Liver (tissue), 9 donors: ENCODE measurements around the gene CAMK1D. TPM values are rescaled to one million over a fixed set of nuclear protein-coding genes. Genes with fewer than 3 reads are reported as not detected.

ENCODE experiments used
- DNase-seq: peaks from one replicate; pipeline ENCODE4 v3.0.0-alpha.2; 2017; ENCODE audit warnings: low spot score
- H3K27ac ChIP-seq, 2 donors: one replicate each; pipeline ENCODE4 v1.7.0; 2013; ENCODE audit warnings: inconsistent platforms in 2 of 2, low read length in 2 of 2, control low read depth in 1 of 2, low read depth in 1 of 2, mild to moderate bottlenecking in 1 of 2
- H3K27me3 ChIP-seq, 4 donors: one replicate each; pipeline versions ENCODE4 v1.6.1 to v1.7.0; 2013; ENCODE audit warnings: low read length in 3 of 4, inconsistent platforms in 1 of 4, mild to moderate bottlenecking in 1 of 4, moderate library complexity in 1 of 4; ENCODE audit not compliant: control insufficient read depth in 4 of 4, insufficient read depth in 4 of 4
- H3K36me3 ChIP-seq, 4 donors: one replicate each; pipeline versions ENCODE4 v1.6.1 to v1.7.0; 2013; ENCODE audit warnings: low read length in 3 of 4, mild to moderate bottlenecking in 3 of 4, low read depth in 1 of 4, moderate library complexity in 1 of 4; ENCODE audit not compliant: control insufficient read depth in 4 of 4, insufficient read depth in 3 of 4
- H3K4me1 ChIP-seq, 4 donors: one replicate each; pipeline versions ENCODE4 v1.6.1 to v1.7.0; 2013; ENCODE audit warnings: low read length in 3 of 4, mild to moderate bottlenecking in 3 of 4, moderate library complexity in 1 of 4; ENCODE audit not compliant: control insufficient read depth in 4 of 4, insufficient read depth in 4 of 4
- H3K4me3 ChIP-seq, 3 donors: one replicate each; pipeline versions ENCODE4 v1.6.1 to v1.7.0; 2013; ENCODE audit warnings: low read length in 3 of 3, control low read depth in 1 of 3, low read depth in 1 of 3, mild to moderate bottlenecking in 1 of 3
- H3K9ac ChIP-seq, 2 donors: one replicate each; pipeline ENCODE4 v1.7.0; 2013; ENCODE audit warnings: low read length in 2 of 2, mild to moderate bottlenecking in 2 of 2, moderate library complexity in 2 of 2, control low read depth in 1 of 2, low read depth in 1 of 2
- H3K9me3 ChIP-seq, 4 donors: one replicate each; pipeline versions ENCODE4 v1.6.1 to v1.7.0; 2013; ENCODE audit warnings: low read length in 3 of 4; ENCODE audit not compliant: control insufficient read depth in 4 of 4
- EGR1 ChIP-seq, 2 donors: IDR thresholded peaks; 2 replicates each; pipeline ENCODE4 v1.6.1; 2016 to 2018; ENCODE audit warnings: antibody characterized with exemption in 2 of 2, low read depth in 2 of 2
- FOXA1 ChIP-seq: IDR thresholded peaks from 2 replicates; pipeline ENCODE4 v1.6.1; 2016; ENCODE audit warnings: antibody characterized with exemption
- FOXA2 ChIP-seq: IDR thresholded peaks from 2 replicates; pipeline ENCODE4 v1.6.1; 2016; ENCODE audit warnings: antibody characterized with exemption
- GABPA ChIP-seq, 2 donors: IDR thresholded peaks in 1 of 2; conservative IDR thresholded peaks in 1 of 2; 2 replicates each; pipeline ENCODE4 v1.6.1; 2016; ENCODE audit warnings: antibody characterized with exemption in 2 of 2, mild to moderate bottlenecking in 1 of 2, moderate library complexity in 1 of 2
- HNF4A ChIP-seq, 2 donors: conservative IDR thresholded peaks; 2 replicates each; pipeline ENCODE4 v1.6.1; 2016; ENCODE audit warnings: antibody characterized with exemption in 2 of 2, mild to moderate bottlenecking in 2 of 2
- HNF4G ChIP-seq: IDR thresholded peaks from 2 replicates; pipeline ENCODE4 v1.6.1; 2016; ENCODE audit warnings: antibody characterized with exemption
- JUND ChIP-seq, 2 donors: IDR thresholded peaks; 2 replicates each; pipeline ENCODE4 v1.6.1; 2016; ENCODE audit warnings: antibody characterized with exemption in 2 of 2
- NR2F2 ChIP-seq: IDR thresholded peaks from 2 replicates; pipeline ENCODE4 v1.6.1; 2016; ENCODE audit warnings: antibody characterized with exemption
- RAD21 ChIP-seq, 2 donors: IDR thresholded peaks; 2 replicates each; pipeline ENCODE4 v1.6.1; 2016; ENCODE audit warnings: antibody characterized with exemption in 2 of 2, mild to moderate bottlenecking in 2 of 2
- RXRA ChIP-seq, 2 donors: IDR thresholded peaks; 2 replicates each; pipeline ENCODE4 v1.6.1; 2017 to 2018; ENCODE audit warnings: antibody characterized with exemption in 2 of 2, mild to moderate bottlenecking in 1 of 2
- SP1 ChIP-seq: IDR thresholded peaks from 2 replicates; pipeline ENCODE4 v1.6.1; 2018; ENCODE audit warnings: antibody characterized with exemption, mild to moderate bottlenecking
- TAF1 ChIP-seq: conservative IDR thresholded peaks from 2 replicates; pipeline ENCODE4 v1.6.1; 2016; ENCODE audit warnings: antibody characterized with exemption, mild to moderate bottlenecking
- YY1 ChIP-seq: IDR thresholded peaks from 2 replicates; pipeline ENCODE4 v1.6.1; 2016; ENCODE audit warnings: antibody characterized with exemption, mild to moderate bottlenecking
- WGBS: extraction: QIAGEN DNeasy Blood & Tissue Kit; methylation state at CpG from one replicate; pipeline ENCODE4 v1.1.7; 2013; 5-methylcytosine and 5-hydroxymethylcytosine counted together
- polyA plus RNA-seq, 2 donors: library from polyadenylated mRNA; stranded (reverse) in 1 of 2; unstranded in 1 of 2; fragments of 200-250 nt in 1 of 2; fragments of >200 nt in 1 of 2; fragmentation: Nextera tagmentation in 1 of 2; extraction: Ambion mirVana in 1 of 2; gene quantifications; one replicate each; pipeline versions ENCODE4 v1.2.1 to v1.2.3, GENCODE V29; 2013 to 2015
- total RNA-seq, 2 donors: library from RNA; depleted of rRNA; stranded (reverse); fragments of >200 nt; gene quantifications; one replicate each; pipeline ENCODE4 v1.2.3, GENCODE V29; 2014
- TF ChIP-seq, protein P1 (sequence below): IDR thresholded peaks from 2 replicates; pipeline ENCODE4 v1.6.1; 2016; ENCODE audit warnings: antibody characterized with exemption
- TF ChIP-seq, protein P2 (sequence below): IDR thresholded peaks from 2 replicates; pipeline ENCODE4 v1.6.1; 2016; ENCODE audit warnings: antibody characterized with exemption, mild to moderate bottlenecking
- TF ChIP-seq, protein P3 (sequence below): IDR thresholded peaks from 2 replicates; pipeline ENCODE4 v1.6.1; 2016; ENCODE audit warnings: antibody characterized with exemption
- TF ChIP-seq, protein P4 (sequence below): fragments of 150-350 bp; IDR thresholded peaks from 2 replicates; pipeline ENCODE4 v1.5.1; 2017; ENCODE audit warnings: improper control_type of control experiment, low read depth, low read length; ENCODE audit not compliant: missing input control
- TF ChIP-seq, protein P5 (sequence below): IDR thresholded peaks from 2 replicates; pipeline ENCODE4 v1.6.1; 2016; ENCODE audit warnings: antibody characterized with exemption
- donor health status: healthy.
- donor health status: healthy.
- donor health status: healthy.
- donor health status: healthy.
- donor health status: healthy.

The CAMK1D gene
- total and polyA plus RNA-seq, 4 donors: 2.7 to 10.1 (median 4.2) TPM

DNA sequence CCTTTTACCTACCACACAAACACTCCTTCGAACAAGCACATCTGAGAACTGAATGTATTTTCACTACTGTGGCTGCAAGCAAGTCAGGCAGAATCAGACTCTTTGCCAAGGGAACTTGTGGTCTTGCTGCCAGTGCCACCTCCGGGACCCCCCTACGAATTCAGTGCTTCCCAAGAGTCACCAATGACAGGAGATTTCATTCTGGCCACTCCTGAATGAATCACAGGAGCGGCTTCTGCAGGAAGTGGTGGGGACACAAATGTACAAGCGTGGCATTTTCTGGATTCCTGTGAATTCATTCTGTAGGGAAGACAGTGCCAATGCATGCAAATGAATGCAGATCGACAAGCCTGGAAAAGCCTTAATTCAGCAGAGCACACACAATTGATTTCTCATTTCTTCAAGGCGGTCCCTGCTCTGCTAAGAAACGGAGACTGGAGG is 161.2 kb downstream of the CAMK1D start:
- H3K27ac ChIP-seq: no peak overlapping the region
- 79% methylated on average over 8 of the region's 8 CpGs for WGBS
- no peaks in the 10 kb centered on the region for H3K36me3 ChIP-seq
- H3K27me3 ChIP-seq: no peaks in the 10 kb centered on the region
- no peak overlapping the region for H3K4me3 ChIP-seq
- H3K4me1 ChIP-seq: no peaks in the 10 kb centered on the region
- no peaks in the 10 kb centered on the region for H3K9me3 ChIP-seq
- no peak for DNase-seq
- no peak overlapping the region for H3K9ac ChIP-seq
- TF ChIP-seq HNF4A (conservative IDR thresholded peaks at IDR 0.05) (no peak), HNF4G (no peak), GABPA (IDR thresholded peaks at IDR 0.05 in 1 of 2, conservative IDR thresholded peaks at IDR 0.05 in 1 of 2) (no peak)

DNA sequence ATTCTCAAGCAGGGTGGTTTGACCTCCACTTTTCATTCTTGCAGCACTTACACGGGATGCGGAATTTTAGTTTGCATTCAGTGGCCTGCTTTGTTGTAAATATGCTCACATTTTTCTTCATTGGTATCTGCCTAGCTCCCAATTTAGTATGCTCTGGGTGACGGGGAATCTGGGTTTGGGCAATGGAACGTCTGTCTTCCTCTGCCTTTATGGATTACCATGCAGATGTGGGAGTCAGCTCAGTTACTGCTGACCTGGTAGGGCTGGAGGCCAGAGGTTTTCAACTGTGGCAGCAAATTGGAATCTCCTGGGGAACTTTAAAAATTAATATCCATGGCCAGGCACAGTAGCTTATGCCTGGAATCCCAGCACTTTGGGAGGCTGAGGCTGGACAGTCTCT is 161.6 kb downstream of the CAMK1D start:
- Histone ChIP-seq H3K9me3 (no peaks in the 10 kb centered on the region), H3K27ac (no peak overlapping the region), H3K4me3 (no peak overlapping the region), H3K4me1 (no peaks in the 10 kb centered on the region), H3K9ac (no peak overlapping the region), H3K36me3 (no peaks in the 10 kb centered on the region), H3K27me3 (no peaks in the 10 kb centered on the region)
- 76% methylated on average over 4 of the region's 4 CpGs for WGBS
- TF ChIP-seq, protein P1, sequence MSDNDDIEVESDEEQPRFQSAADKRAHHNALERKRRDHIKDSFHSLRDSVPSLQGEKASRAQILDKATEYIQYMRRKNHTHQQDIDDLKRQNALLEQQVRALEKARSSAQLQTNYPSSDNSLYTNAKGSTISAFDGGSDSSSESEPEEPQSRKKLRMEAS: no peak
- TF ChIP-seq EGR1 (IDR thresholded peaks at IDR 0.05; ENCODE audit: low read depth in 2 of 2): no peak
- TF ChIP-seq, protein P2, sequence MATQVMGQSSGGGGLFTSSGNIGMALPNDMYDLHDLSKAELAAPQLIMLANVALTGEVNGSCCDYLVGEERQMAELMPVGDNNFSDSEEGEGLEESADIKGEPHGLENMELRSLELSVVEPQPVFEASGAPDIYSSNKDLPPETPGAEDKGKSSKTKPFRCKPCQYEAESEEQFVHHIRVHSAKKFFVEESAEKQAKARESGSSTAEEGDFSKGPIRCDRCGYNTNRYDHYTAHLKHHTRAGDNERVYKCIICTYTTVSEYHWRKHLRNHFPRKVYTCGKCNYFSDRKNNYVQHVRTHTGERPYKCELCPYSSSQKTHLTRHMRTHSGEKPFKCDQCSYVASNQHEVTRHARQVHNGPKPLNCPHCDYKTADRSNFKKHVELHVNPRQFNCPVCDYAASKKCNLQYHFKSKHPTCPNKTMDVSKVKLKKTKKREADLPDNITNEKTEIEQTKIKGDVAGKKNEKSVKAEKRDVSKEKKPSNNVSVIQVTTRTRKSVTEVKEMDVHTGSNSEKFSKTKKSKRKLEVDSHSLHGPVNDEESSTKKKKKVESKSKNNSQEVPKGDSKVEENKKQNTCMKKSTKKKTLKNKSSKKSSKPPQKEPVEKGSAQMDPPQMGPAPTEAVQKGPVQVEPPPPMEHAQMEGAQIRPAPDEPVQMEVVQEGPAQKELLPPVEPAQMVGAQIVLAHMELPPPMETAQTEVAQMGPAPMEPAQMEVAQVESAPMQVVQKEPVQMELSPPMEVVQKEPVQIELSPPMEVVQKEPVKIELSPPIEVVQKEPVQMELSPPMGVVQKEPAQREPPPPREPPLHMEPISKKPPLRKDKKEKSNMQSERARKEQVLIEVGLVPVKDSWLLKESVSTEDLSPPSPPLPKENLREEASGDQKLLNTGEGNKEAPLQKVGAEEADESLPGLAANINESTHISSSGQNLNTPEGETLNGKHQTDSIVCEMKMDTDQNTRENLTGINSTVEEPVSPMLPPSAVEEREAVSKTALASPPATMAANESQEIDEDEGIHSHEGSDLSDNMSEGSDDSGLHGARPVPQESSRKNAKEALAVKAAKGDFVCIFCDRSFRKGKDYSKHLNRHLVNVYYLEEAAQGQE: no peak
- no peak for TF ChIP-seq SP1
- no peak for TF ChIP-seq YY1
- TF ChIP-seq, protein P3, sequence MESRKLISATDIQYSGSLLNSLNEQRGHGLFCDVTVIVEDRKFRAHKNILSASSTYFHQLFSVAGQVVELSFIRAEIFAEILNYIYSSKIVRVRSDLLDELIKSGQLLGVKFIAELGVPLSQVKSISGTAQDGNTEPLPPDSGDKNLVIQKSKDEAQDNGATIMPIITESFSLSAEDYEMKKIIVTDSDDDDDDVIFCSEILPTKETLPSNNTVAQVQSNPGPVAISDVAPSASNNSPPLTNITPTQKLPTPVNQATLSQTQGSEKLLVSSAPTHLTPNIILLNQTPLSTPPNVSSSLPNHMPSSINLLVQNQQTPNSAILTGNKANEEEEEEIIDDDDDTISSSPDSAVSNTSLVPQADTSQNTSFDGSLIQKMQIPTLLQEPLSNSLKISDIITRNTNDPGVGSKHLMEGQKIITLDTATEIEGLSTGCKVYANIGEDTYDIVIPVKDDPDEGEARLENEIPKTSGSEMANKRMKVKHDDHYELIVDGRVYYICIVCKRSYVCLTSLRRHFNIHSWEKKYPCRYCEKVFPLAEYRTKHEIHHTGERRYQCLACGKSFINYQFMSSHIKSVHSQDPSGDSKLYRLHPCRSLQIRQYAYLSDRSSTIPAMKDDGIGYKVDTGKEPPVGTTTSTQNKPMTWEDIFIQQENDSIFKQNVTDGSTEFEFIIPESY: no peak
- TF ChIP-seq TAF1: no peak
- no peak for TF ChIP-seq JUND (IDR thresholded peaks at IDR 0.05)
- TF ChIP-seq RXRA (IDR thresholded peaks at IDR 0.05): no peak
- no peak for TF ChIP-seq NR2F2
- no peak for TF ChIP-seq HNF4G
- no peak for TF ChIP-seq HNF4A (conservative IDR thresholded peaks at IDR 0.05)
- no peak for TF ChIP-seq FOXA1
- no peak for TF ChIP-seq RAD21 (IDR thresholded peaks at IDR 0.05)
- no peak for TF ChIP-seq GABPA (IDR thresholded peaks at IDR 0.05 in 1 of 2, conservative IDR thresholded peaks at IDR 0.05 in 1 of 2)
- TF ChIP-seq, protein P4, sequence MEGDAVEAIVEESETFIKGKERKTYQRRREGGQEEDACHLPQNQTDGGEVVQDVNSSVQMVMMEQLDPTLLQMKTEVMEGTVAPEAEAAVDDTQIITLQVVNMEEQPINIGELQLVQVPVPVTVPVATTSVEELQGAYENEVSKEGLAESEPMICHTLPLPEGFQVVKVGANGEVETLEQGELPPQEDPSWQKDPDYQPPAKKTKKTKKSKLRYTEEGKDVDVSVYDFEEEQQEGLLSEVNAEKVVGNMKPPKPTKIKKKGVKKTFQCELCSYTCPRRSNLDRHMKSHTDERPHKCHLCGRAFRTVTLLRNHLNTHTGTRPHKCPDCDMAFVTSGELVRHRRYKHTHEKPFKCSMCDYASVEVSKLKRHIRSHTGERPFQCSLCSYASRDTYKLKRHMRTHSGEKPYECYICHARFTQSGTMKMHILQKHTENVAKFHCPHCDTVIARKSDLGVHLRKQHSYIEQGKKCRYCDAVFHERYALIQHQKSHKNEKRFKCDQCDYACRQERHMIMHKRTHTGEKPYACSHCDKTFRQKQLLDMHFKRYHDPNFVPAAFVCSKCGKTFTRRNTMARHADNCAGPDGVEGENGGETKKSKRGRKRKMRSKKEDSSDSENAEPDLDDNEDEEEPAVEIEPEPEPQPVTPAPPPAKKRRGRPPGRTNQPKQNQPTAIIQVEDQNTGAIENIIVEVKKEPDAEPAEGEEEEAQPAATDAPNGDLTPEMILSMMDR: no peak
- TF ChIP-seq, protein P5, sequence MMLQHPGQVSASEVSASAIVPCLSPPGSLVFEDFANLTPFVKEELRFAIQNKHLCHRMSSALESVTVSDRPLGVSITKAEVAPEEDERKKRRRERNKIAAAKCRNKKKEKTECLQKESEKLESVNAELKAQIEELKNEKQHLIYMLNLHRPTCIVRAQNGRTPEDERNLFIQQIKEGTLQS: no peak
- no peak for TF ChIP-seq FOXA2
- no peak for DNase-seq
